CD14-positive monocyte (primary cell): Measurements from ENCODE around the gene OCEL1. TPM values are rescaled to one million over a fixed set of nuclear protein-coding genes. Genes with fewer than 3 reads are reported as not detected.
A peak's percentile ranks its signal among the peaks of the same experiment; 100 is the strongest.

Source experiments
- DNase-seq, 3 donors: peaks; one replicate each; pipeline ENCODE4 v3.0.0-alpha.2; 2011 to 2022
- H2AFZ ChIP-seq: 2 replicates; pipeline ENCODE4 v1.6.0; 2012; ENCODE audit warnings: mild to moderate bottlenecking, low read depth, low read length, inconsistent platforms; ENCODE audit not compliant: insufficient read depth, poor library complexity, severe bottlenecking
- H3K27ac ChIP-seq, 2 donors: 1 replicate in 1 of 2; 2 replicates in 1 of 2; pipeline ENCODE4 v1.5.1; 2012 to 2013; ENCODE audit warnings: low read length in 2 of 2, control low read depth in 1 of 2, inconsistent platforms in 1 of 2, low read depth in 1 of 2, mild to moderate bottlenecking in 1 of 2
- H3K27me3 ChIP-seq, 2 donors: one replicate each; pipeline versions ENCODE4 v1.6.0 to v1.6.1; 2011 to 2013; ENCODE audit warnings: low read length in 2 of 2; ENCODE audit not compliant: control insufficient read depth in 2 of 2, insufficient read depth in 2 of 2
- H3K36me3 ChIP-seq, 2 donors: replicated peaks in 1 of 2; 1 replicate in 1 of 2; 2 replicates in 1 of 2; pipeline versions ENCODE4 v1.5.1 to v1.6.1; 2012 to 2013; ENCODE audit warnings: low read length in 2 of 2, control low read depth in 1 of 2, inconsistent platforms in 1 of 2, mild to moderate bottlenecking in 1 of 2; ENCODE audit not compliant: insufficient read depth in 2 of 2, control insufficient read depth in 1 of 2
- H3K4me1 ChIP-seq, 2 donors: 1 replicate in 1 of 2; 2 replicates in 1 of 2; pipeline versions ENCODE4 v1.5.1 to v1.6.1; 2012 to 2013; ENCODE audit warnings: low read length in 2 of 2, control low read depth in 1 of 2, inconsistent platforms in 1 of 2, mild to moderate bottlenecking in 1 of 2, moderate library complexity in 1 of 2; ENCODE audit not compliant: insufficient read depth in 2 of 2, control insufficient read depth in 1 of 2
- H3K4me2 ChIP-seq: replicated peaks from 2 replicates; pipeline ENCODE3; 2012; ENCODE audit warnings: low read length, moderate library complexity, mild to moderate bottlenecking; ENCODE audit not compliant: poor library complexity, severe bottlenecking; ENCODE audit errors: extremely low read depth
- H3K4me3 ChIP-seq, 3 experiments: fragments of 200-600 bp in 1 of 3; sonication (generic) in 1 of 3; replicated peaks in 1 of 3; 1 replicate in 2 of 3; 2 replicates in 1 of 3; pipeline ENCODE4 v1.5.1; 2011 to 2013; ENCODE audit warnings: low read length in 3 of 3, mild to moderate bottlenecking in 3 of 3, control low read depth in 2 of 3, low read depth in 2 of 3, inconsistent platforms in 1 of 3, moderate library complexity in 1 of 3
- H3K79me2 ChIP-seq: 2 replicates; pipeline ENCODE4 v1.6.0; 2012; ENCODE audit warnings: mild to moderate bottlenecking, control low read depth, inconsistent platforms, low read length, moderate library complexity; ENCODE audit not compliant: insufficient read depth
- H3K9ac ChIP-seq: 2 replicates; pipeline ENCODE4 v1.6.0; 2017; ENCODE audit warnings: low read length, mild to moderate bottlenecking; ENCODE audit not compliant: insufficient read depth, poor library complexity, severe bottlenecking
- H3K9me3 ChIP-seq, 2 donors: replicated peaks in 1 of 2; 1 replicate in 1 of 2; 2 replicates in 1 of 2; pipeline versions ENCODE4 v1.5.1 to v1.6.1; 2012 to 2013; ENCODE audit warnings: low read length in 2 of 2, control low read depth in 1 of 2; ENCODE audit not compliant: control insufficient read depth in 1 of 2, insufficient read depth in 1 of 2
- H4K20me1 ChIP-seq: 2 replicates; pipeline ENCODE4 v1.6.0; 2012; ENCODE audit warnings: mild to moderate bottlenecking, low read length, control low read depth, moderate library complexity; ENCODE audit not compliant: insufficient read depth
- H3K27ac Mint-ChIP-seq, 7 donors: one replicate each; pipeline ENCODE4 v1.8.0; 2020; ENCODE audit warnings: mild to moderate bottlenecking in 7 of 7, mixed read lengths in 7 of 7, moderate library complexity in 6 of 7, inconsistent platforms in 2 of 7
- H3K27me3 Mint-ChIP-seq, 3 donors: one replicate each; pipeline ENCODE4 v1.8.0; 2021 to 2022; ENCODE audit warnings: low read depth in 3 of 3, mild to moderate bottlenecking in 3 of 3, mixed read lengths in 3 of 3, moderate library complexity in 3 of 3, inconsistent platforms in 1 of 3
- H3K36me3 Mint-ChIP-seq, 2 donors: one replicate each; pipeline ENCODE4 v1.8.0; 2020; ENCODE audit warnings: mixed read lengths in 2 of 2, inconsistent platforms in 1 of 2, mild to moderate bottlenecking in 1 of 2
- H3K4me1 Mint-ChIP-seq: one replicate; pipeline ENCODE4 v1.8.0; 2020; ENCODE audit warnings: mild to moderate bottlenecking, mixed read lengths
- H3K4me3 Mint-ChIP-seq, 2 donors: one replicate each; pipeline ENCODE4 v1.8.0; 2020; ENCODE audit warnings: mild to moderate bottlenecking in 2 of 2, mixed read lengths in 2 of 2, moderate library complexity in 1 of 2
- H3K9me3 Mint-ChIP-seq, 7 donors: one replicate each; pipeline ENCODE4 v1.8.0; 2020 to 2022; ENCODE audit warnings: mixed read lengths in 7 of 7, mild to moderate bottlenecking in 6 of 7, moderate library complexity in 6 of 7, inconsistent platforms in 2 of 7
- WGBS: methylation state at CpG from one replicate; pipeline ENCODE4 v1.1.5; 2013; ENCODE audit warnings: missing lambda C conversion rate; ENCODE audit not compliant: insufficient coverage; 5-methylcytosine and 5-hydroxymethylcytosine counted together
- intact Hi-C, 2 donors: fragments of 100-400 bp; cut with micrococcal nuclease; formaldehyde crosslinking; loops; one replicate each; pipeline versions ENCODE4 v1.15.0 to v1.15.1; 2023
- polyA minus RNA-seq: library from RNA; depleted of rRNA, polyadenylated mRNA; stranded (reverse); fragments of >200 nt; gene quantifications from 2 replicates; pipeline ENCODE4 v1.2.3, GENCODE V29; 2012
- polyA plus RNA-seq, 3 donors: library from polyadenylated mRNA; depleted of rRNA in 1 of 3; unstranded in 2 of 3; stranded (reverse) in 1 of 3; fragments of 300-500 nt in 2 of 3; fragments of >200 nt in 1 of 3; fragmentation: Illumina TruSeq in 2 of 3; gene quantifications; 1 replicate in 2 of 3; 2 replicates in 1 of 3; pipeline ENCODE4 v1.2.3, GENCODE V29; 2012 to 2021
- total RNA-seq, 12 experiments: library from RNA in 1 of 12; stranded (reverse) in 1 of 12; fragments of 120-200 nt in 1 of 12; gene quantifications; one replicate each; pipeline ENCODE4 v1.2.4 and lab custom pipeline; 2013 to 2026; ENCODE audit warnings: mixed read lengths in 6 of 12, inconsistent platforms in 1 of 12
- TF ChIP-seq, protein P1 (sequence below): fragments of 200-600 bp; IDR thresholded peaks from one replicate; pipeline ENCODE4 v1.8.0; 2022; ENCODE audit warnings: antibody characterized with exemption, mild to moderate bottlenecking

The OCEL1 gene, protein sequence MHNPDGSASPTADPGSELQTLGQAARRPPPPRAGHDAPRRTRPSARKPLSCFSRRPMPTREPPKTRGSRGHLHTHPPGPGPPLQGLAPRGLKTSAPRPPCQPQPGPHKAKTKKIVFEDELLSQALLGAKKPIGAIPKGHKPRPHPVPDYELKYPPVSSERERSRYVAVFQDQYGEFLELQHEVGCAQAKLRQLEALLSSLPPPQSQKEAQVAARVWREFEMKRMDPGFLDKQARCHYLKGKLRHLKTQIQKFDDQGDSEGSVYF
- 20.1 TPM for total RNA-seq (2013)
- polyA plus RNA-seq (10 to 100 TPM; 31.8 to 59.9 (median 57.6) TPM), polyA minus RNA-seq (6.8 and 16.0 TPM in 2 replicates), total RNA-seq (lab: John Stamatoyannopoulos, UW) (1.6 to 11.7 (median 8.1) reads per million in 11 experiments)

DNA sequence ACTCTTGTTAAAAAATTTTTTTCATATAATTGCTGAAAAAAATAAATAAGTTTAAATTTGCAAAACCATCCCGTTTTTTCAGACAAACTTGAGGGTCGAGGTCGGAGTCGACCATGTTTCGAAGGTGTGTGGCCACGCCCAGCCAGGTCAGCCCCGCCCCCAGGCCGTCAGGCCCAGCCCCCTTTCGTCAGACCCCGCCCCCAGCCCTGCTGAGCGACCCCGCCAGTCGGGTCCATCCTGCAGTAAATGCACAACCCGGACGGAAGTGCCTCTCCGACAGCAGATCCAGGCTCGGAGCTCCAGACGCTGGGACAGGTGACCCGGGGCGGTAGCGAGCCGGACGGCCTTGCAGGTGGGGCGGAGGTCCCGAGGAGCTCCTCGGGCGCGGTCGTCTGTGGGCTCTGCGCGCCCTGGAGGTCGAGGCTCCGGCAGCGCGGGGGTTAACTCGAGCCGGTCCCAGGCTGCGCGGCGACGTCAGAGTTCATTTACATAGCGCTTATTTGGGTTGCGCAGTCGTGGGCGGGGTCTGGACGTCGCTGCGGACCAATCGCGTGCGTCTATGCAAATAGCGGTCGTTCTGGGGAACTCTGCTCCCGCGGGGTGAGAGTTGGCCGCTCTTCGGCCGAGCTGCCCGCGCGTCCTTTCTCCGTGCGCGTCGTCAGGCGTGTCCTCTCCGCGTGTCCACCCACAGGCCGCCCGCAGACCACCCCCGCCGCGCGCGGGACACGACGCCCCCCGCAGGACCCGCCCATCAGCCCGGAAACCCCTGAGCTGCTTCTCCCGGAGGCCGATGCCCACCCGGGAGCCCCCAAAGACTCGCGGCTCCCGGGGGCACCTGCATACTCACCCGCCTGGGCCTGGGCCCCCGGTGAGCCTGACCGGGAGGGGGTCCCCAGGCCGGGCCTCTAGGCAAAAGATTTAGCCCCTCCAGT is at the start of gene OCEL1:
Gene OCEL1, plus strand, starts transcription at position 225 of the 932 bp plus-strand sequence. Its CDS starts 22 bp downstream, at position 247.
- peak within 1 kb of the TSS; percentile 71 for H3K9ac ChIP-seq
- peak within 1 kb of the TSS; percentile 84 for H2AFZ ChIP-seq
- peak; percentile 98 for DNase-seq
- H4K20me1 ChIP-seq, result peaks cover 21% of the 10 kb centered on the region
- H3K9me3 Mint-ChIP-seq, result peaks cover 0 to 2% (median 0%) of the 10 kb centered on the region in 7 donors
- under 1% methylated on average over 90 of the region's 90 CpGs for WGBS
- no peaks in the 10 kb centered on the region for H3K9me3 ChIP-seq
- peak within 1 kb of the TSS; percentile 79 to 90 for H3K27ac ChIP-seq
- peaks cover 6% of the 10 kb centered on the region for H3K79me2 ChIP-seq
- TF ChIP-seq, protein P1, sequence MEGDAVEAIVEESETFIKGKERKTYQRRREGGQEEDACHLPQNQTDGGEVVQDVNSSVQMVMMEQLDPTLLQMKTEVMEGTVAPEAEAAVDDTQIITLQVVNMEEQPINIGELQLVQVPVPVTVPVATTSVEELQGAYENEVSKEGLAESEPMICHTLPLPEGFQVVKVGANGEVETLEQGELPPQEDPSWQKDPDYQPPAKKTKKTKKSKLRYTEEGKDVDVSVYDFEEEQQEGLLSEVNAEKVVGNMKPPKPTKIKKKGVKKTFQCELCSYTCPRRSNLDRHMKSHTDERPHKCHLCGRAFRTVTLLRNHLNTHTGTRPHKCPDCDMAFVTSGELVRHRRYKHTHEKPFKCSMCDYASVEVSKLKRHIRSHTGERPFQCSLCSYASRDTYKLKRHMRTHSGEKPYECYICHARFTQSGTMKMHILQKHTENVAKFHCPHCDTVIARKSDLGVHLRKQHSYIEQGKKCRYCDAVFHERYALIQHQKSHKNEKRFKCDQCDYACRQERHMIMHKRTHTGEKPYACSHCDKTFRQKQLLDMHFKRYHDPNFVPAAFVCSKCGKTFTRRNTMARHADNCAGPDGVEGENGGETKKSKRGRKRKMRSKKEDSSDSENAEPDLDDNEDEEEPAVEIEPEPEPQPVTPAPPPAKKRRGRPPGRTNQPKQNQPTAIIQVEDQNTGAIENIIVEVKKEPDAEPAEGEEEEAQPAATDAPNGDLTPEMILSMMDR, result no peak
- peak within 1 kb of the TSS; percentile 52 to 88 (median 74) for H3K4me3 ChIP-seq
- H3K4me2 ChIP-seq, result peak within 1 kb of the TSS; percentile 87
- peaks cover 0 to 3% (median 0%) of the 10 kb centered on the region in 3 donors for H3K27me3 Mint-ChIP-seq
- H3K4me1 ChIP-seq, result peaks cover 24 to 38% of the 10 kb centered on the region in 2 donors
- peaks cover 8 to 30% of the 10 kb centered on the region in 2 donors for H3K36me3 ChIP-seq
- H3K27ac Mint-ChIP-seq, result peak within 1 kb of the TSS; percentile 94 to 99 (median 97)
- H3K4me1 Mint-ChIP-seq, result peaks cover 22% of the 10 kb centered on the region
- peaks cover 14 to 38% of the 10 kb centered on the region in 2 donors for H3K36me3 Mint-ChIP-seq
- intact Hi-C loops, result loop anchor here in 1 of 2 donors (1.0 to 5.0 kb wide), 2 partner anchors 11 to 149 kb away; partner anchors contain the start of genes HAUS8, MYO9B and USE1
- H3K4me3 Mint-ChIP-seq, result peak within 1 kb of the TSS; percentile 92 to 97
- no peaks in the 10 kb centered on the region for H3K27me3 ChIP-seq

DNA sequence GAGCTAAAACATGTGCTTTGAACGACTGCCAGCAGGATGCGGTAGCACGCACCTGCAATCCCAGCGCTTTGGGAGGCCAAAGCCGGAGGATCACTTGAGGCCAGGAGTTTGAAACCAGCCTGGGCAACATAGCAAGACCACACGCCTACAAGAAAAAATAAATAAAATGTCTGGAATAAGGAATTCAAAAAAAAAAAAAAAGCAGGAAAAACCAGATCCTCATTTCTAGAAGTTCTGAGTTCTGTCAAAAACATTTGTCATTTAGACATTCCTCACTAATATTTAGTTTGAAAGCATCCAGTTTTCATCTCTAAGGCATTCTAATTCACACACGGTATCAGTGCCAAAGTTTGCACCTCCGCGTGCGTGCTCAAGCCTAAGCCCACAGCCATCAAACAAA is 47.7 kb upstream of the OCEL1 start:
- H2AFZ ChIP-seq, result no peak overlapping the region
- Mint-ChIP-seq H3K27me3 (no peaks in the 10 kb centered on the region), H3K4me1 (peaks cover 19% of the 10 kb centered on the region), H3K36me3 (peaks cover 57 to 88% of the 10 kb centered on the region in 2 donors), H3K4me3 (no peak overlapping the region), H3K27ac (no peak overlapping the region), H3K9me3 (no peaks in the 10 kb centered on the region)
- WGBS, result 98% methylated on average over 5 of the region's 10 CpGs
- no peak overlapping the region for H3K4me3 ChIP-seq
- H4K20me1 ChIP-seq, result peaks cover 13% of the 10 kb centered on the region
- intact Hi-C loops, result no loop called here
- H3K27ac ChIP-seq, result no peak overlapping the region
- no peak for DNase-seq
- H3K27me3 ChIP-seq, result no peaks in the 10 kb centered on the region
- peaks cover 13 to 20% of the 10 kb centered on the region in 2 donors for H3K4me1 ChIP-seq
- TF ChIP-seq, protein P1, result no peak
- no peak overlapping the region for H3K9ac ChIP-seq
- no peak overlapping the region for H3K4me2 ChIP-seq
- peaks cover 76 to 85% of the 10 kb centered on the region in 2 donors for H3K36me3 ChIP-seq
- no peaks in the 10 kb centered on the region for H3K79me2 ChIP-seq
- no peaks in the 10 kb centered on the region for H3K9me3 ChIP-seq
